ENCODE results near the gene NKRF. TPM values are rescaled to one million over a fixed set of nuclear protein-coding genes. Genes with fewer than 3 reads are reported as not detected.
A peak's percentile ranks its signal among the peaks of the same experiment; 100 is the strongest.

Gene NKRF
- total RNA-seq, 2 experiments from 2014 or later: 19.5 to 20.2 TPM

- peaks cover 35% of the 10 kb centered on the region for H3K4me1 Mint-ChIP-seq (ENCODE audit: low read depth)
- intact Hi-C loops (cut with micrococcal nuclease): loop anchor here (1.0 to 5.0 kb wide), 6 partner anchors 31 to 267 kb away; partner anchors contain the start of genes NDUFA1, RNF113A, STEEP1 and UBE2A
- ChIA-PET POLR2A (interaction anchor here (1.0 to 2.2 kb wide), 8 partner anchors 22 to 186 kb away, joined by 3 to 8 read pairs (median 6); partner anchors contain the start of gene RPL39), CTCF (interaction anchor here (0.7 to 1.1 kb wide), 2 partner anchors 41 to 123 kb away, joined by 3 to 4 read pairs; no protein-coding TSS in a partner anchor)
- no peaks in the 10 kb centered on the region for H3K9me3 Mint-ChIP-seq
- no peaks in the 10 kb centered on the region for H3K27me3 Mint-ChIP-seq
- DNase-seq: peak; percentile 54
- peak overlapping the region; percentile 93 for H3K27ac Mint-ChIP-seq
- peak overlapping the region; percentile 92 for H3K4me3 Mint-ChIP-seq
- peaks cover 6% of the 10 kb centered on the region for H3K36me3 Mint-ChIP-seq
These were observed 552 bp downstream of the NKRF start for GRCh38 chrX:119605464-119606279.

DNA sequence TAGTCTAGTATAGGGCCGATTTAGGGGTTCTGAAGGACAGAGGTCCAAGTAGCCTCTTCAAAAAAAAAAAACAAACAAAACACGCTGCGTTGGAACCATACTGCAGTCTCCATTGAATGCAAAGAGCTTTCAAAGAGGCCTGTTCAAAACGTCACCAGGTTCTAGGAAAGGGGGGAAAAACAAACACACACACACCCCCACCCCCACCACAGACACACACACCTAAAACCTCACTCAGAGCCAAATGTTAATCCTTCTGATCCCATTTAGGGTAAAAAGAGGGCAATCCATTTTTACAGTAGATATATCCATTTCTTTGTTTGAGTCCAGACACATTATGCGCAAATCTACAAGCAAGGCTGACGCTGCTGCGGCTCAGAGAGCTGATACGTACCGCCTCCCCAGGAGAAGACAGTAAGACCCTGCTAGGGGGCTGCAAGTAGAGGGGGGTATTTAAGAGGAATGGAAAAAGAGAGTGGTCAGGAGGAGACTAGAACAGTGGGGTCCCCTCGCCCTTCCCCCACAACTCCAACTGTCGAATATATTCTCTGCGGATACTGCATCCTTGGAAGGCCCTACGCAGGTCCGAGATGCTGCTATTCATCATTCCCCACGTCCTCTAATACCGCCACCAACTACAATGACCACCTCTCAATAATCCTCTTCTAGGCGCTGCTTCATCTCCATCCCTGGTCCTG lies 1.3 kb downstream of the NKRF start:
- Mint-ChIP-seq H3K4me3 (peak overlapping the region; percentile 92), H3K9me3 (no peaks in the 10 kb centered on the region), H3K36me3 (peaks cover 6% of the 10 kb centered on the region), H3K27me3 (no peaks in the 10 kb centered on the region), H3K4me1 (ENCODE audit: low read depth) (peaks cover 34% of the 10 kb centered on the region), H3K27ac (peak overlapping the region; percentile 85)
- ChIA-PET CTCF (interaction anchor here (1.0 to 1.1 kb wide), 2 partner anchors 123 to 283 kb away, joined by 3 read pairs; no protein-coding TSS in a partner anchor), POLR2A (interaction anchor here (1.4 to 2.2 kb wide), 4 partner anchors 22 to 151 kb away, joined by 3 to 7 read pairs (median 5); partner anchors contain the start of gene SEPTIN6)
- intact Hi-C loops (cut with micrococcal nuclease): loop anchor here (5.0 kb wide), 2 partner anchors 88 to 267 kb away; partner anchors contain the start of genes NDUFA1 and RNF113A
- DNase-seq: no peak

DNA sequence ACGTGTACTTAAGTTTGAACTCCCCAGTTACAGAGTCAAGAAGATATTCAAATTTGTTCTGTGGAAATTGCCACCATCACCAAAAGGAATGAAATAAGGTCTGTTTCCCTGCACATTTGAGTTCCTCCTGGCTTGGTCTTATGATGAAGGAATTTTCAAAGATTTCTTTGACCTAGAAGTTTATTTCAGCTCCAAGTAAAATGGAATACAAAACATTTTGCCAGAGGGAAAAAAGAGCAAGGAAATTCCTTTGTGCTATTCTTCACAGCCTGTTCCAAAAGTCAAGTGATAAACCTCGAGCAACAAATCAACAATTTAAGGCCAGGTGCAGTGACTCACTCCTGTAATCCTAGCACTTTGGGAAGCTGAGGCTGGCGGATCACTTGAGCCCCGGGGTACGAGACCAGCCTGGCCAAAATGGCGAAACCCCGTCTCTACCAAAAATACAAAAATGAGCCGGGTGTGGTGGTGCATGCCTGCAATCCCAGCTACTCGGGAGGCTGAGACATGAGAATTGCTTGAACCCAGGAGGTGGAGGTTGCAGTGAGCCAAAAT lies 3.4 kb downstream of the NKRF start:
- intact Hi-C loops (cut with micrococcal nuclease): no loop called here
- POLR2A ChIA-PET: no interaction called here

DNA sequence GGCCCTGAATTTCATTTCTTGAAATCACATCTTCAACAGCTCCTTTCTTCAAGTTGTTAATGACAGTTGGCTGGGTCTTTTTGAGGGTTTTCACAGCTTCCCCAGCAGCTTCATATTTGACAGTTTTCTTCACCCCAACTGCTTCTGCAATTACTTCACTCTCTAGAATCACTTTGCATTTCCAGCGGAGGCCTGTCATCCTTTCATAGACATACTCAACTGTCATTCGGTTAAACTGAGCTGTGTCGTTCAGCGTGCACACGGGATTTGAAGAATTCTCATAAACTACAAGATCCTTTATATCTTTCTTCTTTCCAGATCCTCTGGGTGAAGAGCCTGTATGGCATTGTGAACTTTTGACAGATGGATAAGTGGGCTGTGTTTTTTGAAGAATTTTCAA lies 16.4 kb downstream of the NKRF start:
- Mint-ChIP-seq H3K4me3 (no peak overlapping the region), H3K9me3 (no peaks in the 10 kb centered on the region), H3K27me3 (no peaks in the 10 kb centered on the region), H3K36me3 (peaks cover 18% of the 10 kb centered on the region), H3K27ac (no peak overlapping the region), H3K4me1 (ENCODE audit: low read depth) (no peaks in the 10 kb centered on the region)
- ChIA-PET CTCF (no interaction called here), POLR2A (no interaction called here)
- no peak for DNase-seq
- intact Hi-C loops (cut with micrococcal nuclease): no loop called here

More for the DNA sequence above, 3.4 kb downstream of the NKRF start:
- H3K27ac Mint-ChIP-seq: no peak overlapping the region
- H3K9me3 Mint-ChIP-seq: no peaks in the 10 kb centered on the region
- H3K27me3 Mint-ChIP-seq: no peaks in the 10 kb centered on the region
- DNase-seq: no peak
- CTCF ChIA-PET: interaction anchor here (1.0 to 1.1 kb wide), 2 partner anchors 9 to 127 kb away, joined by 3 to 4 read pairs; no protein-coding TSS in a partner anchor
- no peak overlapping the region for H3K4me3 Mint-ChIP-seq
- peaks cover 10% of the 10 kb centered on the region for H3K36me3 Mint-ChIP-seq
- peaks cover 37% of the 10 kb centered on the region for H3K4me1 Mint-ChIP-seq (ENCODE audit: low read depth)

GRCh38 chrX:119583431-119584059 lies 22.7 kb downstream of the NKRF start:
- H3K27ac Mint-ChIP-seq: peak overlapping the region; percentile 42
- H3K4me3 Mint-ChIP-seq: no peak overlapping the region
- CTCF ChIA-PET: interaction anchor here (1.0 to 1.3 kb wide), 3 partner anchors 101 to 171 kb away, joined by 3 to 4 read pairs (median 3); no protein-coding TSS in a partner anchor
- intact Hi-C loops (cut with micrococcal nuclease): no loop called here
- no peaks in the 10 kb centered on the region for H3K9me3 Mint-ChIP-seq
- POLR2A ChIA-PET: interaction anchor here (0.7 to 2.0 kb wide), 3 partner anchors 9 to 208 kb away, joined by 3 to 9 read pairs (median 4); partner anchors contain the start of genes NKRF, RPL39 and UBE2A
- H3K36me3 Mint-ChIP-seq: peaks cover 1% of the 10 kb centered on the region
- H3K4me1 Mint-ChIP-seq (ENCODE audit: low read depth): peaks cover 17% of the 10 kb centered on the region
- peak; percentile 41 for DNase-seq
- no peaks in the 10 kb centered on the region for H3K27me3 Mint-ChIP-seq

- Mint-ChIP-seq H3K4me1 (ENCODE audit: low read depth) (peaks cover 31% of the 10 kb centered on the region), H3K27ac (no peak overlapping the region), H3K36me3 (peaks cover 4% of the 10 kb centered on the region), H3K4me3 (no peak overlapping the region), H3K9me3 (no peaks in the 10 kb centered on the region), H3K27me3 (no peaks in the 10 kb centered on the region)
- DNase-seq: no peak
- ChIA-PET POLR2A (interaction anchor here (0.5 kb wide), 1 partner anchor 97 kb away, joined by 3 read pairs; no protein-coding TSS in a partner anchor), CTCF (interaction anchor here (0.9 to 1.2 kb wide), 2 partner anchors 175 to 206 kb away, joined by 3 read pairs; no protein-coding TSS in a partner anchor)
- intact Hi-C loops (cut with micrococcal nuclease): no loop called here
These were observed 26.8 kb downstream of the NKRF start for GRCh38 chrX:119579414-119579813.

DNA sequence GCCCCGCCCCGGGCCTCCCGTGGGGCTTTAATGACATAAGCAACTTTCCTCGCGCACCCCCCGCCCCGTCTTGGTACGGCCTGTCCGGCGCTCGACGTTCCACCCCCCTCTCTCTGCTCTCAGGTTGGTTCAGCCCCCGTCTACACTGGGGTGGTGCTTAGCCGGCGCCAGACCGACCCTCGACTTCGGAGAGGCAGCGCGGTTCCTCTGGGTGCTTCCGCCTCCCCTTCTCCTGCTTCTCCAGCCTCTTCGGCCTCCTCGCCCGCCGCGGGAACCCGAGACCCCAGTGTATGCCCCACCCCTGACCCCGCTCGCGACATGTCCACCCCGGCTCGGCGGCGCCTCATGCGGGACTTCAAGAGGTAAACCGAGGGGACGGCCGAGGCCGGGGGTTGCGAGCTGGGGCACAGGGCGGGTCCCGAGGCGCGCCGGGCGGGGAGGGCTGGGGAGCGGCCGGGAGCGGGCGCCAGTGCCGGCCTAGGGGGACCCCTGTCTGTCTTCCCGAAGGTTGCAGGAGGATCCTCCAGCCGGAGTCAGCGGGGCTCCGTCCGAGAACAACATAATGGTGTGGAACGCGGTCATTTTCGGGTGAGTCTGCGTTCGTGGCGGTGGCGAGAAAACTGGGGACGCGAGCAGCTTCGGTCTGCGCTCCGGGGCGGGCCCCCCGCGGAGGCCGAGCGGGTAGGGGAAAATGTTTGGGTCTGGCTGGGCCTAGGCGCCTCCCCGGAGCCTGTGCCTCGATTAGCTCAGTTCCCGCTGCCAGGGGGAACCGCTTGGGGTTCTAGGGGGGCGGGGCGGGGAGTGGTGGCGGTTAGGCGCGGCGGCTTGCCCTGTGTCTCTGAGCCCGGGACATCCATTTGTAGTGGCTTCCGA lies 31.6 kb downstream of the NKRF start, which contains the start of gene UBE2A:
UBE2A (plus strand) TSS at position 170 of the 873 bp plus-strand sequence; CDS start at position 319, 149 bp downstream.
- intact Hi-C loops (cut with micrococcal nuclease): loop anchor here (1.0 to 5.0 kb wide), 4 partner anchors 9 to 118 kb away; partner anchors contain the start of genes NKRF, SEPTIN6, SLC25A5 and STEEP1
- peaks cover 4% of the 10 kb centered on the region for H3K36me3 Mint-ChIP-seq

DNA sequence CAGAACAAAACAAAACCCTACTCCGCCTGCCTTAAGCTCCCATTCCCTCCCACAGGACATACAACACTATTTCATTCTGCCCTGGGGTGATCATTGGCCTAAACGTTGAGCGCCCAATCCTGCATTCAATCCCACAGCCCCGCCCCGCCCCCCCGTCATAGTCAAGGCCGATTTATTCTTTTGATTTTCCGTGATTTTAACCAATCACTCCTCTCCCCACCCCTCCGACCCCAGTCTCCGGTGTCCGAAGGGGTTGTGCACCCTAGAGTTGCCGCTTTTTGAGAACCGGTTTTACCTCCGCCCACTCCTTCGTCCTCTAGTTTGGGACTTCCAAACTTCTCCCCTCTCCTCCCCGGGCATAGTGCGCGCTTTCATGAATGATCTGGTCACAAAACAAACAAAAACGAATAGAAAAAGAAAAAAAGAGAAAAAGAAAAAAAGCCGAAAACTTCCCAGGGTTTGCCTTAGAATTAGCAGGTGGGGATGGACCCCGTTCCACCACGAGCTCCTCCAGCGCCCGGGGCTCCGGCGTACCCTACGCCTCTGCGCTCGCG lies 32.3 kb downstream of the NKRF start:
- no peak for DNase-seq
- peaks cover 4% of the 10 kb centered on the region for H3K36me3 Mint-ChIP-seq
- intact Hi-C loops (cut with micrococcal nuclease): loop anchor here (1.0 to 5.0 kb wide), 4 partner anchors 9 to 118 kb away; partner anchors contain the start of genes NKRF, SEPTIN6, SLC25A5 and STEEP1
- no peaks in the 10 kb centered on the region for H3K9me3 Mint-ChIP-seq
- H3K27ac Mint-ChIP-seq: peak overlapping the region; percentile 82
- peaks cover 24% of the 10 kb centered on the region for H3K4me1 Mint-ChIP-seq (ENCODE audit: low read depth)
- CTCF ChIA-PET: interaction anchor here (1.5 kb wide), 1 partner anchor 156 kb away, joined by 4 read pairs; no protein-coding TSS in a partner anchor
- POLR2A ChIA-PET: interaction anchor here (0.5 to 2.3 kb wide), 9 partner anchors 9 to 297 kb away, joined by 3 to 12 read pairs (median 4); partner anchors contain the start of genes NKRF, RNF113A, RPL39 and SEPTIN6
- H3K4me3 Mint-ChIP-seq: peak overlapping the region; percentile 81
- H3K27me3 Mint-ChIP-seq: no peaks in the 10 kb centered on the region

More for the DNA sequence above, 31.6 kb downstream of the NKRF start, which contains the start of gene UBE2A:
- peak within 1 kb of the TSS; percentile 81 for H3K4me3 Mint-ChIP-seq
- H3K9me3 Mint-ChIP-seq: no peaks in the 10 kb centered on the region
- peaks cover 25% of the 10 kb centered on the region for H3K4me1 Mint-ChIP-seq (ENCODE audit: low read depth)
- ChIA-PET POLR2A (interaction anchor here (0.7 to 2.3 kb wide), 10 partner anchors 9 to 296 kb away, joined by 3 to 12 read pairs (median 4); partner anchors contain the start of genes NKRF, RNF113A, RPL39 and SEPTIN6), CTCF (interaction anchor here (1.0 to 1.5 kb wide), 2 partner anchors 155 to 183 kb away, joined by 4 read pairs; partner anchors contain the start of gene SOWAHD)
- peak; percentile 92 for DNase-seq
- H3K27me3 Mint-ChIP-seq: no peaks in the 10 kb centered on the region
- peak within 1 kb of the TSS; percentile 82 for H3K27ac Mint-ChIP-seq

- Mint-ChIP-seq H3K27ac (no peak overlapping the region), H3K4me1 (ENCODE audit: low read depth) (peaks cover 21% of the 10 kb centered on the region), H3K9me3 (no peaks in the 10 kb centered on the region), H3K4me3 (peak overlapping the region; percentile 81), H3K36me3 (peaks cover 1% of the 10 kb centered on the region), H3K27me3 (no peaks in the 10 kb centered on the region)
- ChIA-PET POLR2A (interaction anchor here (1.0 to 2.3 kb wide), 3 partner anchors 8 to 218 kb away, joined by 4 to 12 read pairs (median 9); partner anchors contain the start of genes RPL39 and STEEP1), CTCF (interaction anchor here (1.5 kb wide), 1 partner anchor 156 kb away, joined by 4 read pairs; no protein-coding TSS in a partner anchor)
- intact Hi-C loops (cut with micrococcal nuclease): loop anchor here (5.0 kb wide), 1 partner anchor 119 kb away; the partner anchor contains the start of gene SEPTIN6
- no peak for DNase-seq
These were observed 33.0 kb downstream of the NKRF start for GRCh38 chrX:119573222-119573621.

Data from activated CD4-positive, alpha-beta memory T cell treated with anti-CD3 and anti-CD28 coated beads for 36 hours (primary cell).